Activated naive CD8-positive, alpha-beta T cell (primary cell): ENCODE data around the gene MED31.

ENCODE experiments used
- H3K27ac Mint-ChIP-seq: one replicate; pipeline ENCODE4 v1.8.0; 2021; ENCODE audit warnings: mixed read lengths
- H3K27me3 Mint-ChIP-seq: one replicate; pipeline ENCODE4 v1.8.0; 2021; ENCODE audit warnings: mixed read lengths
- H3K36me3 Mint-ChIP-seq: one replicate; pipeline ENCODE4 v1.8.0; 2021; ENCODE audit warnings: mixed read lengths
- H3K4me1 Mint-ChIP-seq: one replicate; pipeline ENCODE4 v1.8.0; 2021; ENCODE audit warnings: low read depth, mixed read lengths
- H3K4me3 Mint-ChIP-seq: one replicate; pipeline ENCODE4 v1.8.0; 2021; ENCODE audit warnings: mild to moderate bottlenecking, mixed read lengths
- H3K9me3 Mint-ChIP-seq: one replicate; pipeline ENCODE4 v1.8.0; 2021; ENCODE audit warnings: low read depth, mixed read lengths

The MED31 gene

DNA sequence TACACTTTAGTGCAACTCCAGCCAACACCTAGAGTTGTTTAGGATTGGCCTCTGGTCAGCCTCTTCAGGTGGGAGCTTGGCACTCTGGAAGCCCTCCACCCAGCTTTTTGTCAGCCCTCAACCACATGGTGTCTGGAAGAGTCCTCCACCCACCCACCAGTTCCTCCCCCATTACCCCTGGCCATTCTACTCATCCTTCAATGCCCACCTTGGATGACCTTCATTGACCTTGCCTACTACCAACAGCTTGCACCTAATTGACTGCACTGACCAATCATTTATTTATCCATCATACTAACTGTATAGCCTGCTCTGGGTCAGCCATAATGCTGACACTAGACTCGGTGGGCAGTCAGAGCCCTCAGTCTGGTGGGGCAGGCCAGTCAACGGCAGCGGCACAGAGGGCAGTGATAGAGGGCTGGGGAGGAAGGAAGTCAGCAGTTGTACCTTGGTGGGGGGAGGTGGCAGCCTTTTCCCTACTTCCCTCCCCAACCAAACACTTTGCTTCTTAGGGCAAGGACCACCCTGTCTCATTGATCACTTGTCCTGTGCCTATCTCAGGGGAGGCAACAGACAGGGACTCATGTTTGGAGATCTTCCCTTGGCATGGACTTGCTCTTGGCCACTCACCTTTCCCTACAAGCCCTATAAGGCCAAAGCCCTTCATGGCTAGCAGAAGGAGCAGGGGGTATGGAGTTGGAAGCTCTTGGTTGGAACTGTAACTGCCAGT is 32.5 kb upstream of the MED31 start:
- H3K4me3 Mint-ChIP-seq: no peak overlapping the region
- no peaks in the 10 kb centered on the region for H3K9me3 Mint-ChIP-seq
- no peak overlapping the region for H3K27ac Mint-ChIP-seq
- no peaks in the 10 kb centered on the region for H3K36me3 Mint-ChIP-seq
- H3K27me3 Mint-ChIP-seq: peaks cover 31% of the 10 kb centered on the region
- H3K4me1 Mint-ChIP-seq: no peaks in the 10 kb centered on the region

DNA sequence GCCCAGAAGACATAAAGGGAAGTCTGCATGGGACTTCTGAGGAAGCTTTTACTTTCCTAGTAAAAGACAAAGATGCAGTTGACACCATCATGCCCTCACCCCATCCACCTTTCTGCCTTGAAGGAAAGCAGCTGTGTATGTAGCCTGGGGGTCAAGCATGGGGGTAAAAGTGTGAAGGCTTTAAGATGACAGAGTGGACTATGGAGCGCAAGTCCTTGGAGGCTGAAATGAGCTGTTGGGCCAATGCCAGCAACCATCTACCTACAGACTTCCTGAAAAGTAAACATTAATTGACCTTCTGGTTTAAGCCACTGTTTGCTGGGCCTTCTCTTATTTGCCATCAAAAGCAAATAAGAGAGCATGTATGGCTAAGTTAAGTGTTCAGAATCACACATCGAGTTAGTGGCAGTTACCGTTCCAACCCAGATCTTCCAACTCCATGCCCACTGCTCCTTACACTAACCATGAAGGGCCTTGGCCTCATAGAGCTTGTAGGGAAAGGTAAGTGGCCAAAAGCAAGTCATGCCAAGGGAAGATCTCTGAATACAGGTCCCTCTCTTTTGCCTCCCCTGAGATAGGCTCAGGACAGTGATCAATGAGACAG is 31.8 kb upstream of the MED31 start:
- H3K27ac Mint-ChIP-seq: no peak overlapping the region
- no peaks in the 10 kb centered on the region for H3K36me3 Mint-ChIP-seq
- no peaks in the 10 kb centered on the region for H3K9me3 Mint-ChIP-seq
- H3K4me1 Mint-ChIP-seq: no peaks in the 10 kb centered on the region
- peaks cover 35% of the 10 kb centered on the region for H3K27me3 Mint-ChIP-seq
- no peak overlapping the region for H3K4me3 Mint-ChIP-seq

DNA sequence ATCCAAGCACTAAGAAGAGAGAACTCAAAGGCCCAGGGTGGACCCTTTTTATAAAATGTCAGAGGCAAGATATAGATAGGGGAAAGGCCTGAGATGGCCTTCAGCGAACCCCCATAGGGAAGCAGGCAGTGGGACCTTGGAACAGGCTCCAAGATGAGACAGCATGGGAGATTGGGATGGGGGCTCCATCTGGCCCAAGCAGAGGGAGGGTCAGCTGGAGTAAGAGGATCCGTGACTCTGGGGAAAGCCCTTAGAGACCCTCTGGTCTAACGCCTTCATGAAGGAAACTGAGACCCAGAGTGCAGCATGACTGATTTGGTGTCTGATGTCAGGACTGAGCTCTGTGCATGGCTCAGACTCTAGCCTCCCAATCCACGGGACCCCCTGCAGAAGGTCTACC is 30.9 kb upstream of the MED31 start:
- Mint-ChIP-seq H3K9me3 (no peaks in the 10 kb centered on the region), H3K27ac (no peak overlapping the region), H3K4me3 (no peak overlapping the region), H3K4me1 (peaks cover 4% of the 10 kb centered on the region), H3K27me3 (peaks cover 30% of the 10 kb centered on the region), H3K36me3 (no peaks in the 10 kb centered on the region)

GRCh38 chr17:6681671-6682070 is 30.3 kb upstream of the MED31 start:
- H3K9me3 Mint-ChIP-seq: no peaks in the 10 kb centered on the region
- H3K36me3 Mint-ChIP-seq: no peaks in the 10 kb centered on the region
- peaks cover 24% of the 10 kb centered on the region for H3K27me3 Mint-ChIP-seq
- no peak overlapping the region for H3K27ac Mint-ChIP-seq
- H3K4me1 Mint-ChIP-seq: peaks cover 6% of the 10 kb centered on the region
- H3K4me3 Mint-ChIP-seq: no peak overlapping the region

- Mint-ChIP-seq H3K36me3 (no peaks in the 10 kb centered on the region), H3K4me1 (peaks cover 6% of the 10 kb centered on the region), H3K9me3 (no peaks in the 10 kb centered on the region), H3K4me3 (no peak overlapping the region), H3K27ac (no peak overlapping the region), H3K27me3 (peaks cover 23% of the 10 kb centered on the region)
Observed at GRCh38 chr17:6681176-6681575, 29.8 kb upstream of the MED31 start.

DNA sequence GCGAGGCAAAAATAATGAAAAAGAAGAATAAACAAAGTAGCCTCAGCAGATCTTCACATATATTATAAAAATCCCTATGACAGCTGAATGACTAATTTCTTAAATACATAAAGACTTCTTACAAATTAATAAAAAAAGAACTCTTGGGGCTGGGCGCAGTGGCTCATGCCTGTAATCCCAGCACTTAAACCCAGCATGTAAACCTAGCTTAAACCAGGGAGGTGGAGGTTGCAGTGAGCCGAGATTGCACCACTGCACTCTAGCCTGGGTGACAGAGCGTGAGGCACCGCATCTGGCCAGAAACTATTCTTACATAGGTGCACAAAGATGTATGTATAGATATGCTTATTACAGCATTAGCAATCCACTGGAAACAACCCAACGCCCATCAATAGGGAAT is 27.8 kb upstream of the MED31 start:
- H3K9me3 Mint-ChIP-seq: no peaks in the 10 kb centered on the region
- H3K27me3 Mint-ChIP-seq: peaks cover 18% of the 10 kb centered on the region

GRCh38 chr17:6677946-6678345 is 26.5 kb upstream of the MED31 start:
- H3K27me3 Mint-ChIP-seq: peaks cover 17% of the 10 kb centered on the region
- H3K27ac Mint-ChIP-seq: no peak overlapping the region
- H3K4me3 Mint-ChIP-seq: no peak overlapping the region

More for the DNA sequence above, 27.8 kb upstream of the MED31 start:
- no peaks in the 10 kb centered on the region for H3K36me3 Mint-ChIP-seq
- H3K27ac Mint-ChIP-seq: no peak overlapping the region
- H3K4me1 Mint-ChIP-seq: peaks cover 6% of the 10 kb centered on the region
- no peak overlapping the region for H3K4me3 Mint-ChIP-seq

DNA sequence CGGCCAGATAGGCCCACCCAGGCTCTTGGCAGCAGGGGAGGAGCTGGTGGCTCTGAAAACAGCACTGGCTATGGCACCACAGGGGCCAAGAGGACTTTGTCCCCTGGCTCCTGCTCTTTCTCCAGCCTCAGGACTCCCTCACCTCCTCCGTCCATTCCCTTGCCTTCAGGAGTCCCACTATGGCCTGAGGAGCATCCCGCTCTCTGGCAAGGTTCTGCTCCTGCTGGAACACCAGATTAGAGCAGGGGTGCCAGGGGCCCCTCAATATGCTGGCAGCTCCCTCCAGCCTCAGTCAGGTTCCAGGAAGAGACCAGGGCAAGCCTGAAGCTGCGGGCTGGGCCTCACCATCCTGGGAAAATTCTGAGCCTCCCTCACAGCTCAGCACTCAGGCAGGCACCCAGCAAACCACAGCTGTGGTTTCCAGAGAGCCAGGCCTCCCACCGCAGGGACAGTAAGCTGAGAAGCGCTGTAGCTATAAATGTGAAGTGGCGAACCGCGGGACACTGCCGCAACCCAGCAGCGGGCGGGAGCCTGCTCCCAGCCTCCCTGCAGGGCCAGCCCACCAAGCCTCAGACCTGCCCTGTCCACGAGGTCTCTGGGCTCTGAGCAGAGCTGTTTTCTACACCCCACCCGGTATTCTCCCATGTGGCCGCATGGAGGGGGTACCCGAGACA is 25.9 kb upstream of the MED31 start:
- no peaks in the 10 kb centered on the region for H3K9me3 Mint-ChIP-seq
- no peaks in the 10 kb centered on the region for H3K36me3 Mint-ChIP-seq
- H3K27me3 Mint-ChIP-seq: peaks cover 16% of the 10 kb centered on the region
- H3K27ac Mint-ChIP-seq: no peak overlapping the region
- no peak overlapping the region for H3K4me3 Mint-ChIP-seq
- peaks cover 6% of the 10 kb centered on the region for H3K4me1 Mint-ChIP-seq

More at GRCh38 chr17:6677946-6678345, 26.5 kb upstream of the MED31 start:
- H3K36me3 Mint-ChIP-seq: no peaks in the 10 kb centered on the region
- no peaks in the 10 kb centered on the region for H3K9me3 Mint-ChIP-seq
- H3K4me1 Mint-ChIP-seq: peaks cover 6% of the 10 kb centered on the region

- no peaks in the 10 kb centered on the region for H3K36me3 Mint-ChIP-seq
- H3K9me3 Mint-ChIP-seq: no peaks in the 10 kb centered on the region
- H3K4me3 Mint-ChIP-seq: no peak overlapping the region
- no peak overlapping the region for H3K27ac Mint-ChIP-seq
- H3K27me3 Mint-ChIP-seq: peaks cover 12% of the 10 kb centered on the region
- H3K4me1 Mint-ChIP-seq: peaks cover 6% of the 10 kb centered on the region
Observed at GRCh38 chr17:6676802-6677157, 25.4 kb upstream of the MED31 start.

DNA sequence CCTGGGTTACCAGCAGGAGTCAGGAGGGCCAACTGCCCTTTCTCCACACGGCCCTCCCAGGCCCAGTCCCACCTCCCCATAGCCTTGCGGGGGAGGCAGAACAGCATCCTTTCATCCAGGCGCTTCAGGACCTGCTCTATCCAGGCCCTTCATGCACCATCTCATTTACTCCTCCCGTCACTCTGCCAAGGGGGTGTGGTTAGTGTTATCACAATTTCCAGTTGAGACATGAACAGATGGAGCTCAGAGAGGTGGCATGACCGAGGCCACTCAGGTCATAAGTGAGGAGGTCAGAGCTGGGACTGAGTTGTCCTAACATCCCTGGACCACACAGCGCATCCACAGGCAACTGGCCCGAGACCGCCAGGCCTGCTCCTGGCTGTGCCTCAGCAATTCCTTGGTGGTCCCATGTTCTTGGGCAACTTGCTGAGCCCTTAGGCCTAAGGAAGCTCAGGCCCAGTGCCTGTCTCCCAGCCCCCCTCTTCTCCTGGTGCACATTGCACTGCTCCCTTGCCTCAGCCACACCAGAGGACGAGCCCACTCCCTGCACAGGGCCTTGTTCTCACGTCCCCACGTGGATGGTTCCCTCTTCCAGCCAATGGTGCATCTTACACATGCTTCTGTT is 23.9 kb upstream of the MED31 start:
- Mint-ChIP-seq H3K36me3 (no peaks in the 10 kb centered on the region), H3K9me3 (no peaks in the 10 kb centered on the region), H3K27me3 (peaks cover 9% of the 10 kb centered on the region), H3K4me1 (peaks cover 6% of the 10 kb centered on the region), H3K4me3 (no peak overlapping the region), H3K27ac (no peak overlapping the region)

DNA sequence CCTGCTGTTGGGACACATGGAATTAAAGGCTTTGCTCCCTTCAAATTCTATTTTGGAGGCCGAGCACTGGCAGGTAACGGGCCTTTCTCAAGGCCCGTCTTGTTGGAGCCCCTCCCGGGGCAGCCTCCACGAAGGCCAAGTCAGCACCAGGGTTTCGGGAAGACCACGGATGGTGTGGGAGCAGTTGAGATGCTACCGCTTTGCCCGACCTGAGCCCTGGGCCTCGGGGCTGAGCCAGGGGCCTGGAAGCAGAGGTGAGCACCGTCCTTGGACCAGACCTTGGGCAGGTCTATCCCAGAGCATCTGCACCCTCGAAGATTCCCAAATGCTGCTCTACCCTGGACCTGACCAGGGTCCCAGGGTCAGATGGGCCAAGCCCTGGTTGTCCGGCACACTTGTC is 23.2 kb upstream of the MED31 start:
- no peak overlapping the region for H3K27ac Mint-ChIP-seq
- no peaks in the 10 kb centered on the region for H3K9me3 Mint-ChIP-seq
- H3K36me3 Mint-ChIP-seq: no peaks in the 10 kb centered on the region
- no peak overlapping the region for H3K4me3 Mint-ChIP-seq
- H3K4me1 Mint-ChIP-seq: peaks cover 6% of the 10 kb centered on the region
- H3K27me3 Mint-ChIP-seq: peaks cover 7% of the 10 kb centered on the region

- Mint-ChIP-seq H3K4me1 (peaks cover 11% of the 10 kb centered on the region), H3K4me3 (no peak overlapping the region), H3K27ac (no peak overlapping the region), H3K9me3 (no peaks in the 10 kb centered on the region), H3K27me3 (no peaks in the 10 kb centered on the region), H3K36me3 (peaks cover 6% of the 10 kb centered on the region)
Observed at GRCh38 chr17:6671431-6671830, 20.0 kb upstream of the MED31 start.

DNA sequence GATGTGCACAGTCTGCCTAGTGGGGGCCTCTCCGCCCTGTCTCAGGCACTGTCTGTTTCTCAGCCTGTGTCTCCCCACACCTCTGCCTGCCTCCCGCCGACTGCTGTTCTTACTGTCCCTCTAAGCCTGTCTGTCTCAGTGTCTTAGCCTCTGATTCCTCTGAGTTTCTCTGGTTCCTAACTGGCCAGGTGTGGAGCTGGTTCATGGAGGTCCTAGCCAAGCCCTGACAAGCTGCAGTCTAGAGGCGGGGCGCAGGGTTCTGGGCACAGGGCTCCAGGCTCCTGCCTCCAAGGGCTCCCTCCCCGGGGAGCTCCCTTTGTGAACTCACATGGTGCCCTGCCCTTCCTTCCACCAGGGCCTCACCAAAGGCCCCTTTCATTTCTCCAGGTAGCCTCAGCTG is 19.6 kb upstream of the MED31 start:
- H3K27ac Mint-ChIP-seq: no peak overlapping the region
- H3K4me1 Mint-ChIP-seq: peaks cover 11% of the 10 kb centered on the region
- H3K36me3 Mint-ChIP-seq: peaks cover 6% of the 10 kb centered on the region
- no peak overlapping the region for H3K4me3 Mint-ChIP-seq
- H3K9me3 Mint-ChIP-seq: no peaks in the 10 kb centered on the region
- no peaks in the 10 kb centered on the region for H3K27me3 Mint-ChIP-seq

GRCh38 chr17:6670571-6670970 is 19.2 kb upstream of the MED31 start:
- no peaks in the 10 kb centered on the region for H3K9me3 Mint-ChIP-seq

DNA sequence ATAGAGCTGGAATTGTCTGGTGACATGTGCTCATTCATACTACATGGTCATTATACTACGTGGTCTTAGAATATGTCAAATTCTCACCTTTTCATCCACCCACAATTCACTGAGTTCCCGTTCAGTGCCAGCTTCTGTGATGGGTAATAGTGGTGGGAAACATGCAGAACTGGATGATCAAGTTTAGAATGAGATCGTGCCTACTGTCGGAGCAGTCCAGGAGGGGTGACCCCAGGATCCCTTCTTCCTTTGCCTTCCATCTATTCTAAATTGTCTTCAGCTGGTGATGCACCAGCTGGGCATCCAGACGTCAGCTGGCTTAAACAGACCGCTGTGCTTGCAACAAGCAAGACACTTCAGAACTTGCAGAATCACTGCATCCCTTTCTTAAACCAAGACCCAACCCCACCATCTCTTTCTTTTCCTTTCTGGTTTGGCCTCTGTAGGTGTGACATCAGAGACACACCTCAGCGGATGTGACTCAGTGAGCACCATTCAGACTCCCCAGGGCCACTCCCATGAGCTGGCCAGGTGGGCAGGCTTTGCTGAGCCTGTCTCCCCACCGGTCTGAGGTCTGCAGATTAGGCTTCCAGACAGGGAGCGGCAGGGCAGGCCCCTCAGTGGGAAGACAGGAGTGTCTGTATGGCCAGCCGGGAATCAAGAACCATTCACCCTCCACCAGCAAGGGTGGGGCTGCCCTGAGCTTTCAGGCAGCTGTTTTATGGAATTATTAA is 18.2 kb upstream of the MED31 start:
- Mint-ChIP-seq H3K27ac (no peak overlapping the region), H3K36me3 (peaks cover 6% of the 10 kb centered on the region), H3K27me3 (no peaks in the 10 kb centered on the region), H3K4me3 (no peak overlapping the region), H3K9me3 (no peaks in the 10 kb centered on the region), H3K4me1 (peaks cover 11% of the 10 kb centered on the region)

More at GRCh38 chr17:6670571-6670970, 19.2 kb upstream of the MED31 start:
- H3K27ac Mint-ChIP-seq: no peak overlapping the region
- no peaks in the 10 kb centered on the region for H3K27me3 Mint-ChIP-seq
- H3K4me1 Mint-ChIP-seq: peaks cover 11% of the 10 kb centered on the region
- H3K4me3 Mint-ChIP-seq: no peak overlapping the region
- H3K36me3 Mint-ChIP-seq: peaks cover 6% of the 10 kb centered on the region
